GM23338 (cell line): ENCODE measurements around the gene CARNS1. TPM values are rescaled to one million over a fixed set of nuclear protein-coding genes. Genes with fewer than 3 reads are reported as not detected.

Experiments
- ATAC-seq: fragments of 200-7000 bp; cut with Tn5 transposase; 3 replicates; pipeline ENCODE4 v1.9.1; 2020
- DNase-seq: peaks from one replicate; pipeline ENCODE4 v3.0.0-alpha.2; 2015; ENCODE audit warnings: low spot score
- H2AFZ ChIP-seq: fragments of 200-600 bp; sonication (generic); 2 replicates; pipeline ENCODE4 v1.8.0; 2016; ENCODE audit warnings: antibody characterized with exemption, mild to moderate bottlenecking, moderate library complexity
- H3F3A ChIP-seq: fragments of 200-600 bp; sonication (generic); replicated peaks from 2 replicates; pipeline ENCODE4 v1.8.0; 2017; ENCODE audit warnings: antibody characterized with exemption, mixed run types, low read depth
- H3K27ac ChIP-seq: fragments of 200-600 bp; sonication (generic); 2 replicates; pipeline ENCODE4 v1.6.1; 2016; ENCODE audit warnings: low read depth
- H3K27me3 ChIP-seq: fragments of 200-600 bp; sonication (generic); 2 replicates; pipeline ENCODE4 v1.8.0; 2016; ENCODE audit warnings: mild to moderate bottlenecking, mixed run types, moderate library complexity; ENCODE audit not compliant: insufficient read depth
- H3K36me3 ChIP-seq: fragments of 200-600 bp; sonication (generic); 2 replicates; pipeline ENCODE4 v1.8.0; 2016; ENCODE audit warnings: mild to moderate bottlenecking; ENCODE audit not compliant: insufficient read depth
- H3K4me1 ChIP-seq: fragments of 200-600 bp; sonication (generic); 2 replicates; pipeline ENCODE4 v1.8.0; 2016; ENCODE audit warnings: mild to moderate bottlenecking, moderate library complexity; ENCODE audit not compliant: insufficient read depth
- H3K4me2 ChIP-seq: fragments of 200-600 bp; sonication (generic); 2 replicates; pipeline ENCODE4 v1.7.1; 2017; ENCODE audit warnings: mixed run types
- H3K4me3 ChIP-seq: fragments of 200-600 bp; sonication (generic); 2 replicates; pipeline ENCODE4 v1.6.1; 2016; ENCODE audit warnings: mixed run types
- H3K79me2 ChIP-seq: fragments of 200-600 bp; sonication (generic); replicated peaks from 2 replicates; pipeline ENCODE4 v1.8.0; 2017; ENCODE audit warnings: mild to moderate bottlenecking; ENCODE audit not compliant: insufficient read depth
- H3K9me2 ChIP-seq: fragments of 200-600 bp; sonication (generic); 2 replicates; pipeline ENCODE4 v1.8.0; 2017; ENCODE audit not compliant: insufficient read depth
- H4K20me1 ChIP-seq: fragments of 200-600 bp; sonication (generic); replicated peaks from 2 replicates; pipeline ENCODE4 v1.8.0; 2017; ENCODE audit warnings: mild to moderate bottlenecking; ENCODE audit not compliant: insufficient read depth
- H3K27ac Mint-ChIP-seq: 2 replicates; pipeline ENCODE4 v1.8.0; 2020; ENCODE audit warnings: inconsistent platforms, mild to moderate bottlenecking, moderate library complexity, mixed read lengths
- H3K27me3 Mint-ChIP-seq: 3 replicates; pipeline ENCODE4 v1.8.0; 2022; ENCODE audit warnings: low read depth, mild to moderate bottlenecking, moderate library complexity, mixed read lengths, inconsistent platforms; ENCODE audit not compliant: insufficient read depth, poor library complexity
- H3K36me3 Mint-ChIP-seq: 3 replicates; pipeline ENCODE4 v1.8.0; 2021; ENCODE audit warnings: low read depth, mild to moderate bottlenecking, inconsistent platforms, moderate library complexity, mixed read lengths
- H3K4me1 Mint-ChIP-seq: 3 replicates; pipeline ENCODE4 v1.8.0; 2020; ENCODE audit warnings: mild to moderate bottlenecking, inconsistent platforms, mixed read lengths
- H3K4me3 Mint-ChIP-seq: 3 replicates; pipeline ENCODE4 v1.8.0; 2021; ENCODE audit warnings: moderate library complexity, mild to moderate bottlenecking, inconsistent platforms, mixed read lengths
- H3K9me3 Mint-ChIP-seq: 3 replicates; pipeline ENCODE4 v1.8.0; 2020; ENCODE audit warnings: moderate library complexity, mild to moderate bottlenecking, inconsistent platforms, mixed read lengths
- CREB1 ChIP-seq: fragments of 250-450 bp; sonication (Bioruptor Pico); IDR thresholded peaks from 2 replicates; pipeline ENCODE4 v1.5.0; 2020; ENCODE audit warnings: low read depth, mild to moderate bottlenecking, moderate library complexity
- CTCF ChIP-seq, 2 experiments: fragments of 200-600 bp in 1 of 2; sonication (generic) in 1 of 2; conservative IDR thresholded peaks; 2 replicates each; pipeline versions ENCODE4 v1.5.1 to v1.6.1; 2016 to 2017; ENCODE audit warnings: antibody characterized with exemption in 2 of 2, low read depth in 2 of 2, mild to moderate bottlenecking in 2 of 2, moderate library complexity in 1 of 2
- ETS1 ChIP-seq: IDR thresholded peaks from 2 replicates; pipeline ENCODE4 v1.6.1; 2016; ENCODE audit warnings: antibody characterized with exemption
- EZH2 ChIP-seq: fragments of 200-600 bp; sonication (generic); IDR thresholded peaks from one replicate; pipeline ENCODE4 v1.8.0; 2017; ENCODE audit warnings: antibody characterized with exemption, mild to moderate bottlenecking, low read depth; ENCODE audit not compliant: unreplicated experiment
- EZH2phosphoT487 ChIP-seq: fragments of 200-600 bp; sonication (generic); IDR thresholded peaks from one replicate; pipeline ENCODE4 v1.8.1; 2018; ENCODE audit warnings: antibody characterized with exemption; ENCODE audit not compliant: unreplicated experiment
- JUNB ChIP-seq: IDR thresholded peaks from one replicate; pipeline ENCODE4 v1.6.1; 2016; ENCODE audit warnings: antibody characterized with exemption; ENCODE audit not compliant: unreplicated experiment
- NANOG ChIP-seq: IDR thresholded peaks from 2 replicates; pipeline ENCODE4 v1.6.1; 2016; ENCODE audit warnings: antibody characterized with exemption, borderline replicate concordance
- POLR2AphosphoS5 ChIP-seq: IDR thresholded peaks from 2 replicates; pipeline ENCODE4 v1.6.1; 2016; ENCODE audit warnings: antibody characterized with exemption, low read depth
- REST ChIP-seq: IDR thresholded peaks from one replicate; pipeline ENCODE4 v1.6.1; 2018; ENCODE audit warnings: antibody characterized with exemption; ENCODE audit not compliant: unreplicated experiment
- STAT1 ChIP-seq: IDR thresholded peaks from one replicate; pipeline ENCODE4 v1.6.1; 2016; ENCODE audit warnings: antibody characterized with exemption; ENCODE audit not compliant: unreplicated experiment
- ZNF114 ChIP-seq: fragments of 250-450 bp; sonication (Bioruptor Pico); IDR thresholded peaks from 2 replicates; pipeline ENCODE4 v1.5.0; 2020; ENCODE audit warnings: mild to moderate bottlenecking, moderate library complexity
- ZNF331 ChIP-seq: fragments of 250-450 bp; sonication (Bioruptor Pico); IDR thresholded peaks from 2 replicates; pipeline ENCODE4 v1.5.0; 2020; ENCODE audit warnings: low read depth, mild to moderate bottlenecking, moderate library complexity
- ZNF462 ChIP-seq: fragments of 250-450 bp; sonication (Bioruptor Pico); IDR thresholded peaks from 2 replicates; pipeline ENCODE4 v1.5.0; 2020; ENCODE audit warnings: mild to moderate bottlenecking, moderate library complexity
- polyA plus RNA-seq: library from polyadenylated mRNA; unstranded; fragments of >200 nt; fragmentation: Nextera tagmentation; extraction: Ambion mirVana; gene quantifications from 2 replicates; pipeline ENCODE4 v1.2.1, GENCODE V29; 2016
- total RNA-seq: library from RNA; depleted of rRNA; stranded (reverse); fragments of >200 nt; shearing (Covaris generic); gene quantifications from 2 replicates; pipeline ENCODE4 v1.2.3, GENCODE V29; 2014

The CARNS1 gene
- total and polyA plus RNA-seq, 2 experiments from 2014 or later: 0.52 to 0.76 TPM

- H2AFZ ChIP-seq: no peak overlapping the region
- TF ChIP-seq ZNF331 (CRISPR knock-in tag) (no peak), STAT1 (no peak), POLR2AphosphoS5 (no peak; the same call in 1 of the 2 replicates), ETS1 (no peak), NANOG (no peak), CTCF (conservative IDR thresholded peaks at IDR 0.05; ENCODE audit: low read depth in 2 of 2) (no peak), ZNF462 (CRISPR knock-in tag) (no peak), ZNF114 (CRISPR knock-in tag) (no peak), EZH2phosphoT487 (no peak), EZH2 (no peak), JUNB (no peak), CREB1 (no peak), REST (no peak)
- no peaks in the 10 kb centered on the region for H3K9me2 ChIP-seq
- no peaks in the 10 kb centered on the region for H3K27me3 ChIP-seq
- peaks cover 14% of the 10 kb centered on the region for H3K4me1 ChIP-seq
- H3K4me2 ChIP-seq: no peak overlapping the region
- DNase-seq (no peak), ATAC-seq (no peak)
- H3K79me2 ChIP-seq: no peaks in the 10 kb centered on the region
- H3K36me3 ChIP-seq: 0 out of 2 replicates have a peak, but pooled peaks cover 3% of the 10 kb centered on the region
- H3K4me3 ChIP-seq: no peak overlapping the region
- peak overlapping the region; percentile 80; the same call in 1 of the 2 replicates for H3K27ac ChIP-seq
- Mint-ChIP-seq H3K27me3 (peaks cover 11% of the 10 kb centered on the region), H3K4me1 (peaks cover 29% of the 10 kb centered on the region), H3K36me3 (peaks cover 30% of the 10 kb centered on the region), H3K9me3 (no peaks in the 10 kb centered on the region), H3K4me3 (no peak overlapping the region; the same call in 2 of the 3 replicates), H3K27ac (no peak overlapping the region)
- 0 out of 2 replicates have a peak, but pooled peaks cover 16% of the 10 kb centered on the region for H3F3A ChIP-seq
- H4K20me1 ChIP-seq: no peaks in the 10 kb centered on the region
Measured at GRCh38 chr11:67438158-67438902, 22.9 kb downstream of the CARNS1 start.
